Urothelium cell line (cell line): Measurements from ENCODE around the gene NANS.
"Not testable (repeated sequence)": the region's sequence is repeated elsewhere in the genome, so short reads cannot be mapped to it uniquely, and the experiment has no call there.

Experiments
- DNase-seq: peaks from one replicate; pipeline ENCODE4 v3.0.0; 2011; ENCODE audit warnings: low spot score, mixed read lengths
- FAIRE-seq: peaks from 2 replicates; lab custom pipeline; 2011; peaks lifted over from hg19 to GRCh38; lab: Jason Lieb, UNC

NANS gene

DNA sequence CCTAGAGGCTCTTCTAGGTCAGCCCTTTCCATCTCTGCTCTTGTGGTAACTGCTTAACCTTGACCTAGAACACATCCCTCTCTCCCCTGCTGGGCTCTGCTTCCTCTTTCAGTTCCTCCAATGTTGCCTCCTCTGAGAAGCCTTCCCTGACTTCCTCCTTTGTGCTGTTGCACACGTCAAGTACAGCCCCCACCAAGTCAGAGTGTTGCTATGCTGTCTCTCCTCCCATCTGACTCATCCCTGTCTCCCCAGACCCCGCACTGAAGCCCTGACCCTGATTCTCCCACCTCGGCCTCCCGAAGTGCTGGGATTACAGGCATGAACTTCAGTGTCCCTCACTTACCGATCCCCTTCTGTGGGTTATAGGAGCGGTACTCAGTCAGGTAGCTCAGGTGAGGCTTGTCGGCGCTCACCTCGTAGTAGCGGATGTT is 72.9 kb downstream of the NANS start:
- DNase-seq (no peak), FAIRE-seq (no peak)

DNA sequence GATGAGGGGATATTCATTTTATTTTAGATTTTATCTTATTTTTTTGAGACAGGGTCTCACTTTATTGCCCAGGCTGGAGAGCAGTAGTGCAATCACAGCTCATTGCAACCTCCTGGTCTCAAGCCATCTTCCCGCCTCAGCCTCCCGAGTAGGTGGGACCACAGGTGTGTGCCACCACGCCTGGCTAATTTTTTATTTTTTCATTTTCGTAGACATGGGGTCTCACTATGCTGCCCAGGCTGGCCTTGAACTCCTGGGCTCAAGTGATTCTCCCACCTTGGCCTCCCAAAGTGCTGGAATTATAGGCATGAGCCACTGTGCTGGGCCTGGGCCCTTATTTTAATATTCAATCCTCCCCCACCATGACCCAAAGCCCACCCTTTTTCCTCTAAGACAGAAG is 73.5 kb downstream of the NANS start:
- not testable (repeated sequence) for DNase-seq, FAIRE-seq

DNA sequence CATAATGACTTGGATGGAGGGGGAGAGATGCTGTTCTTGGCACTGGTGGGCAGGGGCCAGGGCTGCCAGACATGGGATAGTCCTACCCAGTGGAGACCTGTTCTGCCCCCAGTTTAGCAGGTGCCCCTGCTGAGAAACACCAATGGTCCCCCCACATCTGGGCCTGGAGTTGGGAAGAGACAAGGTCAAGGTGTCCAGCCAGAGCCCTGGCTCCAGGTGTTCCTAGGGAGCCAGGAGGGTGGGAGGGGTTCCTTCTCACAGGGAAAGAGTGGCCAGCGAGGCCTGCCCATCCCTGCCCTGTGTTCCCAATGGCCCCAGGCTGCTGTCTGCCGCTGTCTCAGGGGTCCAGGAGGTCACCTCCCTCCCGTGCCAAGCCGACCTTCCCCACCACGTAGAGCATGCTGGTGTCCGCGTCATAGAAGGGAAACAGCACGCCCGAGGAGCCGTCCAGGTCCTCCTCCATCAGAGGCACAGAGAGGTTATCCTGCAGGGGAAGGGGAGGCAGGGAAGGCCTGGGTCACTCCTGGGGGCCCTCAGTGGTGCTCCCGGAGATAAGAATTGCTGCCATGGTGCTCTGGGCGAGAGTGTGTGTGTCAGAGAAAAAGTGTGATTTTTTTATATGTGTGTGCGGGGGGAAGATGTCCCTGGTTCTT is 74.2 kb downstream of the NANS start:
- DNase-seq (no peak), FAIRE-seq (no peak)

DNA sequence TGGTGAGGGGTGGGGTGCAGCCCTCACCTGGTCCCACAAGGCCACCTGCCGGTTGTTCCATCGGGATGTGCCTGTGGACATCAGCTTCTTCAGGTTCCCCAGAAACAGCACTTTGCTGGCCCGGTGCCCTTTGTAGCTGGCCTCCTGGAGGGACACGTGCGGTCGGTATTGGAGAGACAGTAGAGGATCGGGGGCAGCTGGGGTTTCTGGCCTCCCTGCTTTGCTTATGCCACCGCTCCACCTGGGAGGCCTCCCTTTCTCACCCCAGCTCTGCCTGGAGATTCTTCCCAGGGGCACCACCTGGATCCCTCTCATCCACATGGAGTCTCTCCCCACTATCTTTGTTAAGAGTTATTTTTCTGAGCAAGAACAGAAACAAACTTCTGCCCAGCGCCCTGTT is 75.6 kb downstream of the NANS start:
- no peak for FAIRE-seq
- no peak for DNase-seq
